GM18502 (cell line): Measurements from ENCODE around the gene BEGAIN.

Experiments
- ATAC-seq: cut with Tn5 transposase; IDR thresholded peaks from one replicate; pipeline ENCODE4 v1.9.1; 2021; ENCODE audit warnings: mild to moderate bottlenecking; ENCODE audit not compliant: unreplicated experiment, poor library complexity

Gene BEGAIN

GRCh38 chr14:100584056-100585031 lies 2.9 kb downstream of the BEGAIN start:
- no peak for ATAC-seq

- ATAC-seq, result no peak
Measured at GRCh38 chr14:100583245-100583644, 4.0 kb downstream of the BEGAIN start.

DNA sequence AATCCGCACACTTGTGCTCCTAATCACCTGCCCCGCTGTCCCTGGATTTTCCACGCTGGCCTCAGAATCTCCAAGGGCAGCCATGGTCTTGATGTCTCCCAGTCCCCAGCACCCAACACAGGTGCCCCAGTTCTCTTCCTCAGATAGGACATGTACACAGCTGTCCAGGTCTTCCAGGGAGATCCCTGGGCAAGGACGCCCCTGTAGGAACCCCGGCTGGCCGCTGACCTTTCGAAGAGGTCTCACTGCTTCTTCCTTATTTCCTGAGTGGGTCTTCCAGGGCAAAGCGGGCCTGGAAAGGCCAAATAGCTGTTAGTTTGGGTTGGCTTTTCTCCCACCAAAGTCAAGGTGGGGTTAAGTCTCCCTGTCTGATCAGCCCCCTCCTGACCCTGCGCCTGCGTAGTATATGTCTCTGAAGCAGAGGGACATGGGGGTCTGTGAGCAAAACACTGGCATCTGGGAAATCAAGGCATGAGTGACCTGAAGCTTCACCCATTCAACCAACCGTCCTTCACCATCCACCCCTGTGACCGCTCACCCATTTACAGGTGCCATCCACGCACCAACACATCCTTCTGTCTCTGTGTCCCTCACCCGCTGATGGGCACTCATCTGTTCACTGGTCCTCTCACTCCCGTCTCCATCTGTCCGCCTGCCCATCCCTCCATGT lies 4.6 kb downstream of the BEGAIN start:
- ATAC-seq, result no peak

DNA sequence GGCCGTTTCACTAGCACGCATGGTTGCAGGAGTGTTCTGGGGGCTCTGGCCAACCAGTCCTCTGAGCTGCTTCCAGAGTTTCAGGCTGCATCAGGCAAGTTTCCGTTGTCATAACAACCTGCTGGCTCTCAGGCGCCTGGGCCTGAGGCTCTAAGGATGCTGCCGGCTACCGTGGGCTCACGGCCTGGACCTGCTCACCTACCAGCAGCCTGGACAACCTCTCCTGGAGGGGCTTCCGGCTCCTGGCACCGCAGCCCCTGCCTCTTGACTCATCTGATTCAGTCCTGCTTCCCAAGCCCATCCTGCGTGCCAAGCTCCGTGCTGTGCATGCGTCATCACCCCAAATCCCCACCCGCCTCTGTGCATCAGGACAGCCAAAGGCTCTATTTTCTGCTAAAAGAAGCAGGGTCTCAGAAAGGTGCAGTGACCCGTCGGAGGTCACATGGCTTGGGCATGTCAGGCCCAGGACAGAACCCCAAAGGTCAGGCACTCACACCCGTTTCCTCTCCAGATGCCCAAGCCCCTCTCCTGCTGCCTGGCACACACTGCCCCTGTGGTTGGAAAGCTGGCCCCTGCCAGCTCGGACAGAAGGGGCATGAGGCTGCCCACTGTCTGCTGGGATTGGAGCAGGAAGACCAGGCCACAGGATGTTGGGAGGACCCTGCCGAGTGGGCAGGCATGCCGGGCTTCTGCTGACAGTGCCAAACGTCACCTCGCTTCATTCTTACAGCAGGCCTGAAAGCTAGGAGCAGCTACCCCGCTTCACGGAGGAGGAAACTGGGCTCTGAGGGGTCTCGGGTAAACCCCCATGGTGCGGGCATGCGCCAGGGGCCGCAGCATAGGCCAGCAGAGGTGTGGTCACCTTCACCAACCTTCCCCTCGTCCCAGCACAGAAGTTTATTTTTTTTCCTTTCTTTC lies 5.7 kb downstream of the BEGAIN start:
- no peak for ATAC-seq

DNA sequence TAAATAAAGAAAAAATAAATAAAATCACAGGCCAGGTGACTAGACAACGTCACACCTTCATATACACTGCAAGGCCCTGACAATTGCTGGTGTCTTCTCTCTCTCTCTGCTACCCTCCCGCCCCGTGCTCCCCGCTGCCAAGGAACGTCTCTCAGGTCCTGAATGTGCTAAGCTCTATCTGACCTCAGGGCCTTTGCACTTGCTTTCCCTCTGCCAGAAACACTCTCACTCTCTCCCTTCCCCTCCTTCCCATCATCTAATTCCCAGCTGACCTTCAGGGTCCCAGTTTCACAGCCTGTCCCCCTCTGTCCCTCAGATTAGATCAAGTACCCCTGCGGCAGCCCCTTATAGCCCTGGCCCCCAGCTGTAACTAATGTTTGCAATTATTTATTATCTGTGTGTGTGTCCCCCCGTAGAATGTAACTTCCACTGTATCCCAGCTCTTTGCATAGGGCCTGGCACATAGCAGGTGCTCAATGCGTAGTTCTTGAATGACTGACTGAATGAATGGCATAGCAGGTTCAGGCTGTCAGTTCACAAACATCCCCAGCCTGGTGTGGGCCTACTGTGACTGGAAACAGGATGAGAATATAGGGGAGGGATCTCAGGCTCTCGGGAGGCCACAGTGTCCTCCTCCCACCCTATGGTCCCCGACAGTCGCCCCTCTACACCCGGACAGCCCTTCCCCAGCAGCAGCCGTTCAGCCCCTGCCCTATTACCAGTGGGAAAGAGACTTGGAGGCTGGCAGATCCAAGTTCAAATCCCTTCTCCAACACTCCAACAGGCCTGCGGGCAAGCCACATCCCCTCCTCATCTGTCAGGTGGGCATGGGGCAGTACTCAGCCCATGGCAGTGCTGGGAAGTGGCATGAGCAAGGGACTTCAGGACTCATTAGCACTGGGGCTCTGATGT lies 6.6 kb downstream of the BEGAIN start:
- no peak for ATAC-seq

DNA sequence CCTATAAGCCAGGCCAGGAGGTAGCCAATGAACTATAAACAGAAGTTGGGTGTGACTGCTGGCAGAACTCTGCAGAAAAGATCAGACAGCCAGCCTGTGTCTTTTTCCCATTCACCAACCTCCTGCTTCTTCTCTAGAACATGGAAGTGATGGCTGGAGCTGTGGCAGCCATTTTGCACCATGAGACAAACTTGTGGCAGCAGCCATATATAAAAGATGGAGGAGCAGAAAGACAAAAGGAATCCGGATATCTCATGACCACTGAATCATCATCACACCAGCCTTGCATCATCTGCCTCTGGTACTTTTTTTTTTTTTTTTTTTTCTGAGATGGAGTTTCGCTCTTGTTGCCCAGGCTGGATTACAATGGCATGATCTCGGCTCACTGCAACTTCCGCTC lies 8.7 kb downstream of the BEGAIN start:
- no peak for ATAC-seq

- no peak for ATAC-seq
Measured at GRCh38 chr14:100577986-100578431, 9.2 kb downstream of the BEGAIN start.

- ATAC-seq, result no peak
Measured at GRCh38 chr14:100577321-100577985, 9.8 kb downstream of the BEGAIN start.

- no peak for ATAC-seq
Measured at GRCh38 chr14:100576091-100577085, 10.8 kb downstream of the BEGAIN start.

DNA sequence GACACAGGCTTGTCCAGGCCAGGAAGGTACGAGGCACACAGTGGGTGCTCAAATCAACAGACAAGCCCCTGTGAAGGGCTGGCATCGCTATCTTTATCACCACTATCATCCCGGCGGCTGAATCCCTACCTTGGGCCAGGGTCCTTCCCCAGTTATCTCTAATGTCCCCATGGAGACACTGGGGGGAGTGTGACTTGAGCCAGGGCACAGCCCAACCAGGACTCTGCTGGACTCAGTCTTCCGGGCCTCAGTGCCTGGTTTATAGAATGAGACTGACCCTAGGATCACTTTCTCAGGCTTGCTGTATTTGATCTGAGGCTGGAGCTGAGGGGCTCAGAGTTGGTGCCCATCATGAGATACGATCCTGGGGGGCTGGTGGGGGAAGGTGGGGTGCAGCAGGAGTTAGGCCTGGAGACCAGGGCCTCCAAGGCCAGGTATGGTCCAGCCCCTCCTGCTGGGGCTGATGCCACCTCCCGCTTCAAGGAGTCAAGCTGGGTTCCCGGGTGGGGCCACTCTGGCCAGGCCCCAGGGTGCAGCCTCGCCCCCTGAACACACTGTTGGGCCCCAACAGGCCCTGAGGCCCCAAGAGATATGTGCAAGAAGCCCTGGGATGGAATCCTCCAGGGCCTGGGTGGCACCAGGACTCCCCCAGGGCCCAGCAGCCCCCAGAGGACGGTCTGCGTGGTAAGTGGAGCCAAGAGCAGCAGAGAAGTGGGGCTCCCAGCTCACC lies 11.8 kb downstream of the BEGAIN start:
- no peak for ATAC-seq

GRCh38 chr14:100574642-100575031 lies 12.6 kb downstream of the BEGAIN start:
- no peak for ATAC-seq

- ATAC-seq, result no peak
Measured at GRCh38 chr14:100573757-100574641, 13.2 kb downstream of the BEGAIN start.

GRCh38 chr14:100573002-100573756 lies 14.0 kb downstream of the BEGAIN start:
- no peak for ATAC-seq

- no peak for ATAC-seq
Measured at GRCh38 chr14:100572543-100572942, 14.7 kb downstream of the BEGAIN start.

DNA sequence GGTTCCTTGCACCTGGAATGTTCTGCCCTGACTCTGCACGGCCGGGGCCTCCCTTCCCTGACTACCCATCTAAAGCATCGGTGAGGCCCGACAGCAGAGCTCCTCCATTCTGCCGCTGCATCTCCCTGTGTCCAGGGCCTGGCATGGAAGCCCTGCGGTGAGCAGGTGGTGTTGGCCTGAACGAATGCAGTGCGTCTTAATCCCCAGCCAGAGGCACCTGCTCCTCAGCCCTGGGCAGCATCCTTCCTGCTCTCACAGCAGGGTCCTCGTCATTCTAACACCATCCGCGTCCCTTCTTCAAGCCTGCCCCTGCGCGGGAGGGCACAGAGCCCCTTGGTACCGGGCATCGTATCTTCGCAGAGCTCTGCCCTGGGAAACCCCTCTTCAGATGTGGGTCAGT lies 15.4 kb downstream of the BEGAIN start:
- ATAC-seq, result no peak
